GM12865 (cell line): Measurements from ENCODE around the gene PTPRA.
"Not testable (repeated sequence)": the region's sequence is repeated elsewhere in the genome, so short reads cannot be mapped to it uniquely, and the experiment has no call there.

Source experiments
- DNase-seq: peaks from one replicate; pipeline ENCODE4 v3.0.0; 2010; ENCODE audit warnings: low read depth
- H3K4me3 ChIP-seq: 2 replicates; pipeline ENCODE4 v1.5.1; 2011; ENCODE audit warnings: mild to moderate bottlenecking, low read depth, low read length, control low read depth
- CTCF ChIP-seq: IDR thresholded peaks from 2 replicates; pipeline ENCODE4 v1.5.1; 2011; ENCODE audit warnings: low read length, control low read depth, low read depth, inconsistent platforms; ENCODE audit not compliant: insufficient read depth; ENCODE audit errors: missing control alignments

PTPRA gene

GRCh38 chr20:3051385-3052019 lies 178.2 kb downstream of the PTPRA start:
- H3K4me3 ChIP-seq, result no peak overlapping the region
- no peak for TF ChIP-seq CTCF
- no peak for DNase-seq

- no peak overlapping the region for H3K4me3 ChIP-seq
- DNase-seq, result no peak
- TF ChIP-seq CTCF, result no peak
Measured at GRCh38 chr20:3059489-3059888, 186.2 kb downstream of the PTPRA start.

DNA sequence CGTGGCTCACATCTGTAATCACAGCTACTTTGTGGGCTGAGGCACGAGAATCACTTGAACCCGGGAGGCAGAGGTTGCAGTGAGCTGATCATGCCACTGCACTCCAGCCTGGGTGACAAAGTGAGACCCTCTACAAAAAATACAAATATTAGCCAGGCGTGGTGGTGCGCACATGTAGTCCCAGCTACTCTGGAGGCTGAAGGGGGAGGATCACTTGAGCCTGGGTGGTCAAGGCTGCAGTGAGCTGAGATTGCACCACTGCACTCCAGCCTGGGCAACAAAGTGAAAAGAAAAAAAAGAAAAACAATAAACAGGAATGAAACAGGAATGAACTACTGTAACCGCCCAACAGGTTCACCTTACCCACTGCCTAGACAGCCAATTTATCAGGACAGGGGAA lies 190.8 kb downstream of the PTPRA start:
- H3K4me3 ChIP-seq, DNase-seq: not testable (repeated sequence)

GRCh38 chr20:3067139-3068014 lies 194.1 kb downstream of the PTPRA start:
- peak; percentile 63 for DNase-seq
- TF ChIP-seq CTCF, result no peak
- H3K4me3 ChIP-seq, result no peak overlapping the region

DNA sequence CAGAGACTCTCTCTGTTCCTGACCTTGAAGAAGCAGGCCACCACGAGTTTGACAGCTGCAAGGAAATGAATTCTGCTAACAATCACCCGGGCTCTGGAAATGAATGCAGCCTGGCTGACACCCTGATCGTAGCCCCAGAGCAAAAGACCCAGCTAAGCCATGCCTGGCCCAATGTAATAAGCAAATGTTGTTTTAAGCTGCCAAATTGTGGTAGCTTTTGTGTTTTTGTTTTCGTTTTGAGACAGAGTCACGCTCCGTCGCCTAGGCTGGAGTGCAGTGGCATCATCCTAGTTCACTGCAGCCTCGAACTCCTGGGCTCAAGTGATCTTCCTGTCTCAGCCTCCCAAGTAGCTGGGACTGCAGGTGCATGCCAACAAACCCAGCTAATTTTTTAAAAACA lies 194.8 kb downstream of the PTPRA start:
- no peak for TF ChIP-seq CTCF
- peak; percentile 67 for DNase-seq
- H3K4me3 ChIP-seq, result no peak overlapping the region

DNA sequence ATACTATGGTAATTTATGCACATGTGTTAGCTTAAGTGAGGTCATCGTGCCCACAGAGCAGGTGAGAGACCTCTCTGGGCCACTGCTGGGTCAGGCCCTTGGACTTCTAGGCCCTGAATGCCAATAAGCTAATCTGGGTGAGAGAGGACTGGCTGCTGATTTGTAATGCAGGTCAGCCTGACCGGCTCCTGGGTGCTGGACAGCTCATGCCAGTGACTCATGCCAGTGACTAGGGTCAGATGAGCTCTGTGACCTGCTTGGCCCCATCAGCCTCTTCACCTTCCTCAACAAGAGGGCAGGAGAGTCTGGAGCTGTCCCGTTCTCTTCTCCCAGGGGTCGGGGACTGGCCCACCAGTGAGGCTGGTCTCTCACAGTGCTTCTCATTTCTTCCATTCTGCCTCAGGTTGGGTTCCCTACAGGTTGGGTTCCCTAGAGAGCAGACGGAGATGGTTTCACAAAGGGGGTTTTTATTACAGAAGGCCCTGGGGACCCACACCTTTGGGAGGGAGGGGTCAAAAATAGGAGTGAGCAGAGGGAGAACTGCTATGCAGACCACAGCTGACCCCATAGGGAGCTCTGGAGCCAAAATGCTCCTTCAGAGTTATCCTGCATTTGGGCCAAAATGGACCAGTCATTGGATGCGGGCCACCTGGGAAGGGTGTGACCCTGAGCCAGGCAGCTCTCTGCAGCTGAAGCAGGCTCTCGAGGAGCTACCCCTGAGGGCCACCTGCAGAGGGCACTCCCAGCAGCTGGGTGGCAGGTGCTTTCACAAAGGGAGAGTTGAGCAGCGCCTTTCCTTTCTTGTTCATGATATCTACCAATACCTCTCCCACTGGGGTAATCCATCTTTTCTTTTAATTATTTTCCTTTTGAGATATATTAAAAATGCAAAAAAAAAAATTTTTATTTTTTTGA lies 196.0 kb downstream of the PTPRA start:
- peak; percentile 26 for DNase-seq
- peak; percentile 31 for TF ChIP-seq CTCF
- no peak overlapping the region for H3K4me3 ChIP-seq

GRCh38 chr20:3070725-3071124 lies 197.4 kb downstream of the PTPRA start:
- DNase-seq, result no peak
- no peak overlapping the region for H3K4me3 ChIP-seq
- no peak for TF ChIP-seq CTCF
